Measurements from ENCODE around the gene CAMK2N2.

CAMK2N2 gene

GRCh38 chr3:184295771-184296170, 34.4 kb upstream of the CAMK2N2 start:
- peaks cover 17% of the 10 kb centered on the region for H3K79me2 ChIP-seq (ENCODE audit: low read length)

GRCh38 chr3:184291738-184292445, 30.5 kb upstream of the CAMK2N2 start:
- H3K36me3 ChIP-seq (replicated peaks; ENCODE audit: insufficient read depth, low read length) = no peaks in the 10 kb centered on the region
- H3K4me3 ChIP-seq (ENCODE audit: low read length) = no peak overlapping the region
- H3F3A ChIP-seq (ENCODE audit: insufficient read depth, low read length) = no peaks in the 10 kb centered on the region
- no peak for DNase-seq
- H3K9ac ChIP-seq (ENCODE audit: low read length) = no peak overlapping the region
- H3K4me2 ChIP-seq (ENCODE audit: low read depth, low read length) = no peak overlapping the region
- no peaks in the 10 kb centered on the region for H3K79me2 ChIP-seq (ENCODE audit: low read length)
- H2AFZ ChIP-seq (ENCODE audit: low read length) = no peak overlapping the region
- no peak overlapping the region for H3K27ac ChIP-seq (ENCODE audit: low read length)
- no peaks in the 10 kb centered on the region for H4K20me1 ChIP-seq (ENCODE audit: insufficient read depth, low read length)
- H3K9me2 ChIP-seq (replicated peaks; ENCODE audit: insufficient read depth, low read length) = no peaks in the 10 kb centered on the region
- TF ChIP-seq EZH2 (optimal IDR thresholded peaks at IDR 0.05; ENCODE audit: low read depth, low read length) = no peak
- no peak for TF ChIP-seq CTCF (IDR thresholded peaks at IDR 0.05; ENCODE audit: low read length)
- no peak for TF ChIP-seq EZH2phosphoT487 (IDR thresholded peaks at IDR 0.05; ENCODE audit: low read length)
- no peaks in the 10 kb centered on the region for H3K9me3 ChIP-seq (replicated peaks; ENCODE audit: insufficient read depth, low read length)
- H3K27me3 ChIP-seq (replicated peaks; ENCODE audit: insufficient read depth, low read length) = peaks cover 35% of the 10 kb centered on the region
- H3K4me1 ChIP-seq (ENCODE audit: low read length) = no peaks in the 10 kb centered on the region

More at GRCh38 chr3:184295771-184296170, 34.4 kb upstream of the CAMK2N2 start:
- no peaks in the 10 kb centered on the region for H3K9me3 ChIP-seq (replicated peaks; ENCODE audit: insufficient read depth, low read length)
- TF ChIP-seq CTCF (IDR thresholded peaks at IDR 0.05; ENCODE audit: low read length) (no peak), EZH2phosphoT487 (IDR thresholded peaks at IDR 0.05; ENCODE audit: low read length) (no peak), EZH2 (optimal IDR thresholded peaks at IDR 0.05; ENCODE audit: low read depth, low read length) (no peak)
- no peak overlapping the region for H3K27ac ChIP-seq (ENCODE audit: low read length)
- no peaks in the 10 kb centered on the region for H4K20me1 ChIP-seq (ENCODE audit: insufficient read depth, low read length)
- no peak overlapping the region for H2AFZ ChIP-seq (ENCODE audit: low read length)
- H3K4me3 ChIP-seq (ENCODE audit: low read length) = no peak overlapping the region
- H3F3A ChIP-seq (ENCODE audit: insufficient read depth, low read length) = peaks cover 7% of the 10 kb centered on the region
- no peaks in the 10 kb centered on the region; the same call in 1 of the 2 replicates for H3K36me3 ChIP-seq (replicated peaks; ENCODE audit: insufficient read depth, low read length)
- H3K9me2 ChIP-seq (replicated peaks; ENCODE audit: insufficient read depth, low read length) = no peaks in the 10 kb centered on the region
- no peak overlapping the region for H3K9ac ChIP-seq (ENCODE audit: low read length)
- DNase-seq = no peak
- no peak overlapping the region for H3K4me2 ChIP-seq (ENCODE audit: low read depth, low read length)
- H3K4me1 ChIP-seq (ENCODE audit: low read length) = peaks cover 10% of the 10 kb centered on the region
- peaks cover 20% of the 10 kb centered on the region; the same call in 1 of the 2 replicates for H3K27me3 ChIP-seq (replicated peaks; ENCODE audit: insufficient read depth, low read length)

GRCh38 chr3:184291044-184291737, 29.8 kb upstream of the CAMK2N2 start:
- H3K4me2 ChIP-seq (ENCODE audit: low read depth, low read length) = no peak overlapping the region
- no peaks in the 10 kb centered on the region for H3K9me2 ChIP-seq (replicated peaks; ENCODE audit: insufficient read depth, low read length)
- no peak overlapping the region for H3K9ac ChIP-seq (ENCODE audit: low read length)
- no peaks in the 10 kb centered on the region for H3K36me3 ChIP-seq (replicated peaks; ENCODE audit: insufficient read depth, low read length)
- peaks cover 42% of the 10 kb centered on the region for H3K27me3 ChIP-seq (replicated peaks; ENCODE audit: insufficient read depth, low read length)
- no peaks in the 10 kb centered on the region for H3K9me3 ChIP-seq (replicated peaks; ENCODE audit: insufficient read depth, low read length)
- no peak overlapping the region for H3K4me3 ChIP-seq (ENCODE audit: low read length)
- DNase-seq = no peak
- H2AFZ ChIP-seq (ENCODE audit: low read length) = no peak overlapping the region
- no peaks in the 10 kb centered on the region for H3F3A ChIP-seq (ENCODE audit: insufficient read depth, low read length)
- no peak for TF ChIP-seq CTCF (IDR thresholded peaks at IDR 0.05; ENCODE audit: low read length)
- TF ChIP-seq EZH2phosphoT487 (IDR thresholded peaks at IDR 0.05; ENCODE audit: low read length) = no peak
- TF ChIP-seq EZH2 (optimal IDR thresholded peaks at IDR 0.05; ENCODE audit: low read depth, low read length) = no peak
- no peak overlapping the region for H3K27ac ChIP-seq (ENCODE audit: low read length)
- no peaks in the 10 kb centered on the region for H3K4me1 ChIP-seq (ENCODE audit: low read length)
- no peaks in the 10 kb centered on the region for H3K79me2 ChIP-seq (ENCODE audit: low read length)
- no peaks in the 10 kb centered on the region for H4K20me1 ChIP-seq (ENCODE audit: insufficient read depth, low read length)

Measured in MM.1S (cell line).